GM12865 (cell line): ENCODE measurements around the gene B3GLCT.

Experiments
- DNase-seq: peaks from one replicate; pipeline ENCODE4 v3.0.0; 2010; ENCODE audit warnings: low read depth
- H3K4me3 ChIP-seq: 2 replicates; pipeline ENCODE4 v1.5.1; 2011; ENCODE audit warnings: mild to moderate bottlenecking, low read depth, low read length, control low read depth
- CTCF ChIP-seq: IDR thresholded peaks from 2 replicates; pipeline ENCODE4 v1.5.1; 2011; ENCODE audit warnings: low read length, control low read depth, low read depth, inconsistent platforms; ENCODE audit not compliant: insufficient read depth; ENCODE audit errors: missing control alignments

B3GLCT gene

DNA sequence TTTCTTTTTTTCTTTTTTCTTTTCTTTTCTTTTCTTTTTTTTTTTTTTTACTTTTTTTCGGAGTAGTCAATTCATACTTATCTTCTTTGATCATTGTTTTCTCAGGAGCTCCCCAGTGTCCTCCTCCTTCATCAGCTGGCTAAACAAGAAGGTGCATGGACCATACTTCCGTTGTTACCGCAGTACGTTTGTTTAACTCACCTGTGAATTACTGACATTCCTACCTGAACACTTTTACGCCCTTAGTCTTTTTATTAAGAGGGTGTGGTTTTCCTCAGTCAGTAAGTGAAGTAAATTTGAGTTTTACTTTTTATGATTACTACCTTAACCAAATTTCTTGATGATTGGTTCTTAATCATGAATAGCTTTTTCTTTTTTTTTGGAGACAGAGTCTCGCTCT lies 47.1 kb downstream of the B3GLCT start:
- TF ChIP-seq CTCF: no peak
- DNase-seq: no peak
- no peak overlapping the region for H3K4me3 ChIP-seq

- no peak for TF ChIP-seq CTCF
- no peak overlapping the region for H3K4me3 ChIP-seq
- DNase-seq: no peak
Observed at GRCh38 chr13:31248361-31248760, 48.6 kb downstream of the B3GLCT start.

DNA sequence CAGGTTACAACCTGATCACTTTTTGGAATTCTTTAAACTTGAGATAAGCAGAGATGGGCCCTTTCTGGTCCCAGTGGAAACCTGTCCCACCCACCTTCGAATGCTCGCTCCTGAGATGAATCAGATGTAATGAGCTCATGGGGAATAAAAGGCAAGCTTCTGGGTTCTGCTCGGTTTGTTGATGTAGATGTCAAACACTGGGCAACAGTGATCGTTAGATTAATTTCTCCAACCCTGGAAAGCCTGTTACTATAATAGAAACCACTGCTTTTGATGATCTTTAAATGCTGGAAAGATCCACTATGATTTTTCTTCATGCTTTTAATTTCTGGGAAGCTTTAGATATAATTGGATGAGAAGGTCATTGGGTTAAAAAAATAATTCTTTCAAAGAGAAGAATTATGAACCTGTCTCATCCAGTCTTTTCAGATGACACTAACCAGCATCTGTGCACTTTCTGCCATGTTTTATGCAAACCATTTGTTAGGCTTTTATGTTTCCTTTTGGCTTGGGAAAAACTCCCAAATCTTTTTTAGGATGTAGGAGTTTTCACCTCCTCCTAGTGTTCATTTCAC lies 49.3 kb downstream of the B3GLCT start:
- no peak for DNase-seq
- no peak for TF ChIP-seq CTCF
- no peak overlapping the region for H3K4me3 ChIP-seq

GRCh38 chr13:31250435-31250834 lies 50.7 kb downstream of the B3GLCT start:
- no peak for DNase-seq
- TF ChIP-seq CTCF: no peak
- no peak overlapping the region for H3K4me3 ChIP-seq

DNA sequence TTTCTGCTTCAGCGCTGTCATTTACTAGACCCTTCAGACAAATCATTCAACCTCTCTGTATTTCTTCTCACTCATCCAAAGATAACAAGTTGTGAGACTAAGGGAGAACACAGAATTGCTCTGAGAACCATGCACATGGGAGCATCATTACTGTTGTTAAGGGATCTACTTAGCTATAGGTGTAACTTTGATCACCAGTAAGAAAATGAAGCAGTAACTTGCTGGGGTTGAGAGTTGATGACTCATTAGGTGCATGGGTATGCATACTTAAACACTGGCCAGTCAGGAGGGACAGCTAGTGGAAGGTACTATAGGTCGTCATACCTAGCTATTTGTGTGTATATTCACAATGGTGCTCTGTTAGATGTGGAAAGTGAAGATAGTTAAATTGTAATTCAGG lies 61.5 kb downstream of the B3GLCT start:
- DNase-seq: no peak
- TF ChIP-seq CTCF: no peak
- no peak overlapping the region for H3K4me3 ChIP-seq

DNA sequence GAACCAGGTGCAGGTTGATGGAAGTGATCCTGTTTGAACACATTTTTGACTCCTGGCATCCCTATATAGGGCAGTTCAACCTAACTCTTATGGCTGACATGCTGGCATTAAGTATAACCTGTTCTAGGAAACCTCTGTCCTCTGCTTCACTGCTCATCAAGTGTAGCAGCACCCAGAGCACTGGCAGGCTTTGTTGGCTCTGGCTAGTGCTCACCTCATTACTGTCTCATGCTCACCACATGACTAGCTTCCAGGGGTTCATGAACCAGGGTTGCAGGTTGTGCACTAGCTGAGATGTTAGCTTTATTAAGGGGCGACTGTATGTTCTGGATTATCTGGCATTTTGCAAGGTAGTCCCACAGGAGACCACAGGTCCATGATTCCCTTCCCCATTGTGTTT lies 63.6 kb downstream of the B3GLCT start:
- TF ChIP-seq CTCF: no peak
- no peak overlapping the region for H3K4me3 ChIP-seq
- DNase-seq: no peak

- DNase-seq: no peak
- H3K4me3 ChIP-seq: no peak overlapping the region
- TF ChIP-seq CTCF: no peak
Observed at GRCh38 chr13:31264151-31264550, 64.4 kb downstream of the B3GLCT start.
